K562 (cell line): Measurements from ENCODE around the gene MICAL2. TPM values are rescaled to one million over a fixed set of nuclear protein-coding genes. Genes with fewer than 3 reads are reported as not detected.

Experiments used
- CCAR2 ChIP-seq: fragments of 200-400 bp; formaldehyde crosslinking; IDR thresholded peaks from 2 replicates; pipeline ENCODE4 v1.6.1; 2017; ENCODE audit warnings: mild to moderate bottlenecking, low read depth, low read length
- CHD1 ChIP-seq: fragments of 200-600 bp; sonication (generic); IDR thresholded peaks from one replicate; pipeline ENCODE4 v1.6.1; 2012; ENCODE audit warnings: mild to moderate bottlenecking, moderate library complexity, low read length, inconsistent platforms
- HDAC3 ChIP-seq: fragments of 450-650 bp; IDR thresholded peaks from 2 replicates; pipeline ENCODE4 v1.6.1; 2018; ENCODE audit warnings: borderline replicate concordance, mild to moderate bottlenecking, moderate library complexity; ENCODE audit not compliant: partially characterized antibody
- HOMEZ ChIP-seq: fragments of 250-450 bp; sonication (Bioruptor Pico); IDR thresholded peaks from 2 replicates; pipeline ENCODE4 v1.4.0; 2020; ENCODE audit warnings: mild to moderate bottlenecking, moderate library complexity
- PREB ChIP-seq: sonication (generic); formaldehyde crosslinking; IDR thresholded peaks from 2 replicates; pipeline ENCODE4 v1.8.1; 2023; ENCODE audit warnings: mild to moderate bottlenecking, missing genetic modification reagents
- SMAD2 ChIP-seq: fragments of 150-350 bp; IDR thresholded peaks from 2 replicates; pipeline ENCODE4 v1.6.1; 2014; ENCODE audit warnings: low read depth, mild to moderate bottlenecking, low read length
- TCF7 ChIP-seq: sonication (generic); IDR thresholded peaks from 2 replicates; pipeline ENCODE4 v1.6.1; 2016; ENCODE audit warnings: antibody characterized with exemption, borderline replicate concordance
- ZNF174 ChIP-seq: fragments of 250-450 bp; sonication (Bioruptor Pico); IDR thresholded peaks from 2 replicates; pipeline ENCODE4 v1.4.0; 2020; ENCODE audit warnings: mild to moderate bottlenecking
- polyA plus RNA-seq, 8 experiments: library from polyadenylated mRNA; depleted of rRNA in 4 of 8; stranded (reverse) in 5 of 8; unstranded in 3 of 8; fragments of >200 nt; fragmentation: Nextera tagmentation in 2 of 8; fragmentation: Illumina TruSeq in 1 of 8; extraction: Ambion mirVana in 2 of 8; extraction: Trizol in 1 of 8; gene quantifications; 2 replicates each; pipeline versions ENCODE4 v1.2.1 to v1.2.3, GENCODE V29; 2011 to 2014; ENCODE audit warnings: inconsistent platforms in 1 of 8, missing spikeins in 1 of 8
- total RNA-seq, 7 experiments: library from RNA; depleted of rRNA in 6 of 7; stranded (reverse); fragments of >200 nt in 6 of 7; fragmentation: Illumina TruSeq in 2 of 7; extraction: Trizol in 2 of 7; gene quantifications; 2 replicates each; pipeline versions ENCODE4 v1.2.1 to v1.2.3, GENCODE V29; 2011 to 2021; ENCODE audit warnings: low replicate concordance in 1 of 7

MICAL2 gene
- total and polyA plus RNA-seq, 9 of the 15 experiments (the other 6 are each of a cell fraction or from before 2014, with no cell fraction given), result 4.7 to 64.2 (median 33.6) TPM

GRCh38 chr11:12064136-12064953 lies 46.0 kb upstream of the MICAL2 start (continued):
- TF ChIP-seq PREB (no peak), HDAC3 (no peak), CCAR2 (no peak), TCF7 (no peak), SMAD2 (no peak), CHD1 (no peak), HOMEZ (CRISPR knock-in tag) (no peak), ZNF174 (CRISPR knock-in tag) (no peak)
